Omental fat pad (tissue), 4 donors: ENCODE results near the gene KRTAP10-3. TPM values are rescaled to one million over a fixed set of nuclear protein-coding genes. Genes with fewer than 3 reads are reported as not detected.
"Not testable (repeated sequence)": the region's sequence is repeated elsewhere in the genome, so short reads cannot be mapped to it uniquely, and the experiment has no call there.

Source experiments
- ATAC-seq: fragments of 150-250 bp; one replicate; pipeline ENCODE4 v1.9.1; 2016; ENCODE audit warnings: mild to moderate bottlenecking, moderate library complexity; ENCODE audit not compliant: low FRiP score
- DNase-seq: peaks from one replicate; pipeline ENCODE4 v3.0.0-alpha.2; 2019; ENCODE audit warnings: low spot score
- CTCF ChIP-seq, 3 donors: fragments of 450-650 bp; IDR thresholded peaks; one replicate each; pipeline ENCODE4 v1.5.1; 2016 to 2017; ENCODE audit warnings: antibody characterized with exemption in 3 of 3, mild to moderate bottlenecking in 3 of 3, moderate library complexity in 2 of 3
- total RNA-seq, 4 donors: library from RNA; depleted of rRNA; stranded (reverse); fragments of >200 nt; gene quantifications; one replicate each; pipeline ENCODE4 v1.1.0, GENCODE V29; 2016

Gene KRTAP10-3
- total RNA-seq, result not detected

GRCh38 chr21:44558695-44559094 is at the start of gene KRTAP10-3:
TSS of gene KRTAP10-3 (minus strand) at chr21:44558795. CDS start at chr21:44558715, 80 bp downstream.
- ATAC-seq, result no peak
- DNase-seq, result no peak
- no peak for TF ChIP-seq CTCF (IDR thresholded peaks at IDR 0.05)

GRCh38 chr21:44606495-44606894 is 47.9 kb upstream of the KRTAP10-3 start:
- no peak for TF ChIP-seq CTCF (IDR thresholded peaks at IDR 0.05)
- ATAC-seq, result no peak
- DNase-seq, result no peak

GRCh38 chr21:44603911-44604310 is 45.3 kb upstream of the KRTAP10-3 start:
- no peak for ATAC-seq
- DNase-seq, result no peak
- TF ChIP-seq CTCF (IDR thresholded peaks at IDR 0.05), result no peak

GRCh38 chr21:44603109-44603875 is 44.7 kb upstream of the KRTAP10-3 start:
- DNase-seq (no peak), ATAC-seq (no peak)
- TF ChIP-seq CTCF (IDR thresholded peaks at IDR 0.05), result no peak

GRCh38 chr21:44602463-44602850 is 43.9 kb upstream of the KRTAP10-3 start:
- DNase-seq (no peak), ATAC-seq (no peak)
- TF ChIP-seq CTCF (IDR thresholded peaks at IDR 0.05), result no peak

- DNase-seq (no peak), ATAC-seq (no peak)
- no peak for TF ChIP-seq CTCF (IDR thresholded peaks at IDR 0.05)
Measured at GRCh38 chr21:44601596-44602462, 43.2 kb upstream of the KRTAP10-3 start.

- not testable (repeated sequence) for DNase-seq, ATAC-seq
Measured at GRCh38 chr21:44601091-44601490, 42.5 kb upstream of the KRTAP10-3 start.

- DNase-seq, ATAC-seq: not testable (repeated sequence)
Measured at GRCh38 chr21:44600118-44600978, 41.8 kb upstream of the KRTAP10-3 start, which contains the start of gene KRTAP10-7. TSS of gene KRTAP10-7 (plus strand) at chr21:44600597. CDS start at chr21:44600622, 25 bp downstream.
